ENCODE results near the gene ZAP70.
"Not testable (repeated sequence)": the region's sequence is repeated elsewhere in the genome, so short reads cannot be mapped to it uniquely, and the experiment has no call there.

The ZAP70 gene

GRCh38 chr2:97703741-97704140 is 9.6 kb upstream of the ZAP70 start:
- Mint-ChIP-seq H3K4me1 (ENCODE audit: low read depth in 2 of 2) (peaks cover 6 to 8% of the 10 kb centered on the region in 2 donors), H3K9me3 (no peaks in the 10 kb centered on the region), H3K4me3 (no peak overlapping the region), H3K27ac (no peak overlapping the region), H3K27me3 (no peaks in the 10 kb centered on the region), H3K36me3 (ENCODE audit: insufficient read depth) (peaks cover 2% of the 10 kb centered on the region)
- DNase-seq: no peak
- ATAC-seq (replicated peaks): no peak

GRCh38 chr2:97704989-97705388 is 8.4 kb upstream of the ZAP70 start:
- no peak for ATAC-seq (replicated peaks)
- Mint-ChIP-seq H3K36me3 (ENCODE audit: insufficient read depth) (peaks cover 5% of the 10 kb centered on the region), H3K27me3 (no peaks in the 10 kb centered on the region), H3K4me3 (no peak overlapping the region), H3K27ac (no peak overlapping the region), H3K4me1 (ENCODE audit: low read depth in 2 of 2) (peaks cover 7 to 10% of the 10 kb centered on the region in 2 donors), H3K9me3 (no peaks in the 10 kb centered on the region)
- DNase-seq: no peak

GRCh38 chr2:97706112-97706511 is 7.3 kb upstream of the ZAP70 start:
- no peak for ATAC-seq (replicated peaks)
- no peaks in the 10 kb centered on the region for H3K9me3 Mint-ChIP-seq

GRCh38 chr2:97706708-97707345 is 6.5 kb upstream of the ZAP70 start:
- H3K36me3 Mint-ChIP-seq (ENCODE audit: insufficient read depth): peaks cover 4% of the 10 kb centered on the region
- no peak overlapping the region for H3K4me3 Mint-ChIP-seq
- peaks cover 14 to 19% of the 10 kb centered on the region in 2 donors for H3K4me1 Mint-ChIP-seq (ENCODE audit: low read depth in 2 of 2)
- no peak for DNase-seq
- no peaks in the 10 kb centered on the region for H3K9me3 Mint-ChIP-seq
- no peak overlapping the region for H3K27ac Mint-ChIP-seq
- no peak for ATAC-seq (replicated peaks)
- H3K27me3 Mint-ChIP-seq: no peaks in the 10 kb centered on the region

More at GRCh38 chr2:97706112-97706511, 7.3 kb upstream of the ZAP70 start:
- no peak overlapping the region for H3K4me3 Mint-ChIP-seq
- H3K36me3 Mint-ChIP-seq (ENCODE audit: insufficient read depth): peaks cover 4% of the 10 kb centered on the region
- peaks cover 9 to 11% of the 10 kb centered on the region in 2 donors for H3K4me1 Mint-ChIP-seq (ENCODE audit: low read depth in 2 of 2)
- H3K27me3 Mint-ChIP-seq: no peaks in the 10 kb centered on the region
- H3K27ac Mint-ChIP-seq: no peak overlapping the region
- DNase-seq: no peak

GRCh38 chr2:97707362-97708047 is 5.9 kb upstream of the ZAP70 start:
- DNase-seq (no peak), ATAC-seq (replicated peaks) (no peak)
- no peaks in the 10 kb centered on the region for H3K9me3 Mint-ChIP-seq
- H3K4me3 Mint-ChIP-seq: no peak overlapping the region
- H3K4me1 Mint-ChIP-seq (ENCODE audit: low read depth in 2 of 2): peaks cover 21 to 25% of the 10 kb centered on the region in 2 donors
- peaks cover 7% of the 10 kb centered on the region for H3K36me3 Mint-ChIP-seq (ENCODE audit: insufficient read depth)
- H3K27ac Mint-ChIP-seq: no peak overlapping the region
- H3K27me3 Mint-ChIP-seq: no peaks in the 10 kb centered on the region

- no peaks in the 10 kb centered on the region for H3K9me3 Mint-ChIP-seq
- H3K27me3 Mint-ChIP-seq: no peaks in the 10 kb centered on the region
- ATAC-seq (replicated peaks) (no peak), DNase-seq (no peak)
- H3K4me1 Mint-ChIP-seq (ENCODE audit: low read depth in 2 of 2): peaks cover 24 to 27% of the 10 kb centered on the region in 2 donors
- H3K36me3 Mint-ChIP-seq (ENCODE audit: insufficient read depth): peaks cover 8% of the 10 kb centered on the region
- H3K4me3 Mint-ChIP-seq: no peak overlapping the region
- H3K27ac Mint-ChIP-seq: no peak overlapping the region
These were observed 5.4 kb upstream of the ZAP70 start for GRCh38 chr2:97708048-97708380.

- Mint-ChIP-seq H3K27me3 (no peaks in the 10 kb centered on the region), H3K27ac (no peak overlapping the region), H3K36me3 (ENCODE audit: insufficient read depth) (peaks cover 10% of the 10 kb centered on the region), H3K4me3 (no peak overlapping the region), H3K4me1 (ENCODE audit: low read depth in 2 of 2) (peaks cover 30 to 32% of the 10 kb centered on the region in 2 donors), H3K9me3 (no peaks in the 10 kb centered on the region)
- ATAC-seq (replicated peaks) (no peak), DNase-seq (no peak)
These were observed 4.8 kb upstream of the ZAP70 start for GRCh38 chr2:97708608-97709007.

- H3K4me1 Mint-ChIP-seq (ENCODE audit: low read depth in 2 of 2): peaks cover 51 to 56% of the 10 kb centered on the region in 2 donors
- H3K4me3 Mint-ChIP-seq: peak overlapping the region; percentile 95 to 96
- ATAC-seq (replicated peaks): no peak
These were observed 2.0 kb upstream of the ZAP70 start for GRCh38 chr2:97711394-97711711.

GRCh38 chr2:97712175-97712574 is 1.2 kb upstream of the ZAP70 start:
- peak overlapping the region; percentile 95 to 96 for H3K4me3 Mint-ChIP-seq

More at GRCh38 chr2:97711394-97711711, 2.0 kb upstream of the ZAP70 start:
- H3K27me3 Mint-ChIP-seq: no peaks in the 10 kb centered on the region
- H3K27ac Mint-ChIP-seq: peak overlapping the region; percentile 97 to 99
- no peaks in the 10 kb centered on the region for H3K9me3 Mint-ChIP-seq
- DNase-seq: no peak
- peaks cover 32% of the 10 kb centered on the region for H3K36me3 Mint-ChIP-seq (ENCODE audit: insufficient read depth)

GRCh38 chr2:97712693-97713295 is 582 bp upstream of the ZAP70 start:
- peaks cover 64 to 68% of the 10 kb centered on the region in 2 donors for H3K4me1 Mint-ChIP-seq (ENCODE audit: low read depth in 2 of 2)
- no peaks in the 10 kb centered on the region for H3K9me3 Mint-ChIP-seq
- ATAC-seq (replicated peaks) (peak; percentile 23), DNase-seq (no peak)
- peaks cover 41% of the 10 kb centered on the region for H3K36me3 Mint-ChIP-seq (ENCODE audit: insufficient read depth)
- no peaks in the 10 kb centered on the region for H3K27me3 Mint-ChIP-seq
- H3K27ac Mint-ChIP-seq: peak overlapping the region; percentile 97 to 99
- peak overlapping the region; percentile 95 to 96 for H3K4me3 Mint-ChIP-seq

More at GRCh38 chr2:97712175-97712574, 1.2 kb upstream of the ZAP70 start:
- Mint-ChIP-seq H3K36me3 (ENCODE audit: insufficient read depth) (peaks cover 37% of the 10 kb centered on the region), H3K4me1 (ENCODE audit: low read depth in 2 of 2) (peaks cover 59 to 63% of the 10 kb centered on the region in 2 donors), H3K27ac (peak overlapping the region; percentile 97 to 99)
- DNase-seq; H3K9me3 Mint-ChIP-seq; ATAC-seq (replicated peaks); H3K27me3 Mint-ChIP-seq: not testable (repeated sequence)

GRCh38 chr2:97714084-97714949 is 941 bp downstream of the ZAP70 start:
- H3K4me3 Mint-ChIP-seq: peak overlapping the region; percentile 95 to 96
- H3K36me3 Mint-ChIP-seq (ENCODE audit: insufficient read depth): peaks cover 56% of the 10 kb centered on the region
- peaks cover 77 to 81% of the 10 kb centered on the region in 2 donors for H3K4me1 Mint-ChIP-seq (ENCODE audit: low read depth in 2 of 2)
- H3K9me3 Mint-ChIP-seq: no peaks in the 10 kb centered on the region
- peak overlapping the region; percentile 97 to 99 for H3K27ac Mint-ChIP-seq
- DNase-seq (no peak), ATAC-seq (replicated peaks) (no peak)
- no peaks in the 10 kb centered on the region for H3K27me3 Mint-ChIP-seq

- DNase-seq: no peak
- Mint-ChIP-seq H3K27me3 (no peaks in the 10 kb centered on the region), H3K4me1 (ENCODE audit: low read depth in 2 of 2) (peaks cover 78 to 82% of the 10 kb centered on the region in 2 donors), H3K4me3 (peak overlapping the region; percentile 95 to 96), H3K27ac (peak overlapping the region; percentile 97 to 99), H3K36me3 (ENCODE audit: insufficient read depth) (peaks cover 60% of the 10 kb centered on the region), H3K9me3 (no peaks in the 10 kb centered on the region)
- no peak for ATAC-seq (replicated peaks)
These were observed 1.7 kb downstream of the ZAP70 start for GRCh38 chr2:97714950-97715652.

All from effector memory CD8-positive, alpha-beta T cell (primary cell).